GM12891 (cell line): Measurements from ENCODE around the gene TSSC4.

Experiments used
- DNase-seq: peaks from one replicate; pipeline ENCODE4 v3.0.0; 2011; ENCODE audit warnings: low spot score; ENCODE audit not compliant: insufficient read length
- FAIRE-seq: peaks from 2 replicates; lab custom pipeline; 2011; peaks lifted over from hg19 to GRCh38; lab: Jason Lieb, UNC
- PAX5 ChIP-seq: IDR thresholded peaks from 2 replicates; pipeline ENCODE4 v1.6.1; 2011; ENCODE audit warnings: low read length, moderate library complexity, mild to moderate bottlenecking; ENCODE audit not compliant: insufficient read depth, severe bottlenecking
- POLR2A ChIP-seq: IDR thresholded peaks from 2 replicates; pipeline ENCODE4 v1.6.1; 2011; ENCODE audit warnings: low read depth, low read length, control low read depth
- POLR2AphosphoS5 ChIP-seq: IDR thresholded peaks from 2 replicates; pipeline ENCODE4 v1.6.1; 2011; ENCODE audit warnings: low read depth, low read length, control low read depth
- POU2F2 ChIP-seq: IDR thresholded peaks from 2 replicates; pipeline ENCODE4 v1.6.1; 2011; ENCODE audit warnings: low read depth, mild to moderate bottlenecking, control low read depth, low read length, moderate library complexity
- SPI1 ChIP-seq: IDR thresholded peaks from 2 replicates; pipeline ENCODE4 v1.6.1; 2011; ENCODE audit warnings: low read depth, low read length, control low read depth
- TAF1 ChIP-seq: IDR thresholded peaks from 2 replicates; pipeline ENCODE4 v1.6.1; 2011; ENCODE audit warnings: low read depth, low read length, control low read depth

Gene TSSC4

GRCh38 chr11:2448661-2449547 is 48.4 kb downstream of the TSSC4 start:
- no peak for DNase-seq
- no peak for FAIRE-seq
- TF ChIP-seq SPI1 (no peak), PAX5 (no peak), POLR2A (no peak), POLR2AphosphoS5 (no peak), POU2F2 (no peak), TAF1 (no peak)

GRCh38 chr11:2449548-2450320 is 49.2 kb downstream of the TSSC4 start:
- DNase-seq = no peak
- no peak for FAIRE-seq
- TF ChIP-seq TAF1 (no peak), PAX5 (no peak), POLR2AphosphoS5 (no peak), SPI1 (no peak), POLR2A (no peak), POU2F2 (no peak)

- TF ChIP-seq PAX5 = no peak
- no peak for TF ChIP-seq POLR2A
- TF ChIP-seq SPI1 = no peak
- TF ChIP-seq POLR2AphosphoS5 = no peak
- no peak for TF ChIP-seq POU2F2
- TF ChIP-seq TAF1 = no peak
- no peak for DNase-seq
- FAIRE-seq = no peak
Measured at GRCh38 chr11:2450321-2451041, 49.9 kb downstream of the TSSC4 start.

GRCh38 chr11:2451336-2451735 is 50.8 kb downstream of the TSSC4 start:
- TF ChIP-seq POLR2AphosphoS5 (no peak), TAF1 (no peak), POU2F2 (no peak), PAX5 (no peak), POLR2A (no peak), SPI1 (no peak)
- no peak for DNase-seq
- FAIRE-seq = no peak

GRCh38 chr11:2451916-2452315 is 51.4 kb downstream of the TSSC4 start:
- FAIRE-seq (no peak), DNase-seq (no peak)
- no peak for TF ChIP-seq TAF1

GRCh38 chr11:2452321-2453012 is 51.9 kb downstream of the TSSC4 start:
- DNase-seq (no peak), FAIRE-seq (no peak)
- no peak for TF ChIP-seq SPI1
- TF ChIP-seq TAF1 = no peak
- TF ChIP-seq PAX5 = no peak
- no peak for TF ChIP-seq POLR2A
- TF ChIP-seq POU2F2 = no peak
- no peak for TF ChIP-seq POLR2AphosphoS5

GRCh38 chr11:2453436-2453835 is 52.9 kb downstream of the TSSC4 start:
- TF ChIP-seq POU2F2 (no peak), POLR2AphosphoS5 (no peak), TAF1 (no peak), SPI1 (no peak), PAX5 (no peak), POLR2A (no peak)
- DNase-seq (no peak), FAIRE-seq (no peak)
